Left renal pelvis (tissue), 4 donors: ENCODE results near the gene OR2Y1. TPM values are rescaled to one million over a fixed set of nuclear protein-coding genes. Genes with fewer than 3 reads are reported as not detected.
"Not testable (repeated sequence)": the region's sequence is repeated elsewhere in the genome, so short reads cannot be mapped to it uniquely, and the experiment has no call there.

ENCODE experiments used
- DNase-seq, 4 donors: peaks; one replicate each; pipeline ENCODE4 v3.0.0-alpha.2; 2013; ENCODE audit warnings: low read depth in 4 of 4, low spot score in 3 of 4
- polyA plus RNA-seq, 4 donors: library from polyadenylated mRNA; unstranded; fragments of 120-200 nt; gene quantifications; one replicate each; pipeline ENCODE4 v1.2.1, GENCODE V29; 2013; ENCODE audit not compliant: insufficient read length in 4 of 4

The OR2Y1 gene
- polyA plus RNA-seq, 4 donors: not detected

DNA sequence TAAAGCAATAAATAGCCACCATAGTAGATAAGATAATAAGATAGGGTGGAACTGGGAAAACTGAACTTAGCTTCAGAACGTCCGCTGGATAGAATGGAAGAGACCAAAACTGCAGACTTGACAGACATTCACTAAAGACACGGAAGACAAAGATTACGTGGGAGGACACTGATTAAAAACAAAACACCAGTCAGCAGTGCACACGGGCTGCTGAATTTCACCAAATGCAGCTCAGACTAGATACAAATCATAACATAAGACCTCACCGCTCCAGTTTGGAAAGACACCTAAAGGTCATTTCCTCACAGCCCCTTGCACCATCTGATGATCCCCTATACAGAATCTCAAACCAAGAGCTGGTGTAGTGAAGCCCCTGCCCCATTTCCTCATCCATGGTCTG lies 2.9 kb upstream of the OR2Y1 start:
- DNase-seq: no peak

DNA sequence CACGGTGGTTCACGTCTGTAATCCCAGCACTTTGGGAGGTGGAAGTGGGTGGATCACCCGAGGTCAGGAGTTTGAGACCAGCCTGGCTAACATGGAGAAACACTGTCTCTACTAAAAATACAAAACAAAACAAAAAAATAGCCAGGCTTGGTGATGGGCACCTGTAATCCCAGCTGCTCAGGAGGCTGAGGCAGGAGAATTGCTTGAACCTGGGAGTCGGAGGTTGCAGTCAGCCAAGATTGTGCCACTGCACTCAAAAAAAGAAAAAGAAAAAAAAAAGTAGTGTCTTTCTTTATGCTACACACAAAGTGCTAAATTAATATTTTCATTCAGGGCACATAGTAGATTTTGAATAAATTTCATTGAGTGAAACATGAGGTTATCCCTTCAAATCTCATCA lies 1.1 kb upstream of the OR2Y1 start:
- DNase-seq: not testable (repeated sequence)

DNA sequence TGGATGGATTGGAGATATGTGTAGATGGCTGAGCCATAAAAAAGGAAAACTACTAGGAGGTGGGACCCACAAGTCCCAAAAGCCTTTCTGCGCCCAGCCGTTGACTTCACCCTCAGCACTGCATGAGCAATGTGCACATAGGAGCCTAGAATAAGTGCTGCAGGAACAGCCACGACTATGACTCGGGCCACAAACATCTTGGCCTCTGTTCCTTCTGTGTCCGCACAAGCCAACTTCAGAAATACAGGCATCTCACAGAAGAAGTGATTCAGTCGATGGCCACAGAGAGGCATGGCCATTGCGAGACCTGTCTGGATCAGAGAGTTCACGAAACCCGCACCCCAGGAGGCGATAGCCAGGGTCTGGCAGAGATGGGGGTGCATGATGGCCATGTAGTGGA lies 587 bp downstream of the OR2Y1 start:
- DNase-seq: no peak

DNA sequence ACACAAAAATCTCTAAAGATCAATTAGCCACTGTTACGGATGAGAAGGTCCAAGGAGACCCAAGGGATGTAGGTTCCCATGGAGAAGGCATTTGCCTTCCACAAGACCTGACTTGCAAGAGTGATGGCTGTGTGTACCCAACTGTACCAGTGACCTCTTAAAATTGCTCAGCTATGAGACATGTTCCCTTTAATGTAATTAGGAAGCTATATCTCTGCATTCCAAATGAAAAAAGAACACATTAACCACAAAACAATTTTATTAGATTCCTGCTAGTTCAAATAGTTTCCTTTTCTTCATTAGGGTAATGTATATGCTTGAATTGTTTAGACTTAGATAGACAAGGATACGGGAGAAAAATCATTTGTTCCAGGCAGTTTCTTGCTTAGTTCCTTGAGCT lies 3.3 kb downstream of the OR2Y1 start:
- no peak for DNase-seq

DNA sequence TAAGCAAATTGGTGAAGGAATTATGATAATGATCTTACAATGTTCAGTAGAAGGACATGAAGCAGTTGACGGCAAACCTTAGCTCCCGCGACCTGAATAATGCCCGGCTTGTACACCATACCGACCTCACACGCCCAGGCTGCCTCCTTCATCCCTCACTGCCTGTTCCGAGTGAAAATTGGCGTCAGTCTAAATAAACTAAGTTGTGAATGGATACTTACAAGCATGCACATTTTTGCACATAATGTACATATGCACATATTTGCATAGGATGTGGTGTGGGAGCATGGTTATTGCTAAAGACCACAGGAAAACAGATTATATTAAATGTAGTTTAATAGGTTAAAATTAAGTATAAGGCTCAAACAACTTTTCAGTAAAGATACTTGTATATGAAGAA lies 14.9 kb downstream of the OR2Y1 start:
- DNase-seq: no peak

DNA sequence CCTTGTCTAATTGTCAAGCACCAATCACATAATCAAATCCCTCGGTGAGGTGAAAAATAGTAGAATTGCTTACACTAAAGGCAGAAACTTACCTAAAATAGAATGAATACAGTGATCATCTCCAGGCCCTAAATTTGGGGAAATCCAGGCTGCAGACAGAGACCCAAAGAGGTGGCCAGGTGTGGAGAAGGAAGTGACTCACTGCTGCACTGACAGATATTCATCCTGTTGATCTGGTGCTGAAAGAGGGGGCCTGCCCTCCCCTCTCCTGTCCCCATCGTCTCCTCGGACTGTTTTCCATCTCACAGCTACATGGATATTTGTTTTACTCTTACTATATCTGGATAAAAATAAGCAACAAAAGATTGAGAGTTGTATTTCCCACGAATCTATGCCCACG lies 15.9 kb downstream of the OR2Y1 start:
- no peak for DNase-seq

DNA sequence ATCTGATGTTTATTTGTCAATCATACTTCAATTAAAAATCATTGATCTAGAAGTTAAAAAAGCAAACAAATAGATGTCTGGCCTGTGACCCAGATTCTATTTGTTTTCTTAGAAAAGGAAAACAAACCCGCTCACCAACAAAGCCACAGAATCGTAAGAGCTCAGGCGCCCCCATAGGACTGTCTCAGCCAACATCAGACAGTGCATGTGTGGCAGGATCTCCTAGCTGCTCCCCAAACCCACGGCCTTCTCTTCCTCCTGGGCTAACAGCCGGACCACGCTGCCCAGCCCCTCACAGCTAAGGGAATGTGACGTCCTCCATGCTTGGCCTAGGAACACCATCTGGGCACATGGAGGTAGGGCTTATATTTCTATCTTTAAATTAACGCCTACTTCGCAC lies 19.4 kb downstream of the OR2Y1 start:
- DNase-seq: no peak

DNA sequence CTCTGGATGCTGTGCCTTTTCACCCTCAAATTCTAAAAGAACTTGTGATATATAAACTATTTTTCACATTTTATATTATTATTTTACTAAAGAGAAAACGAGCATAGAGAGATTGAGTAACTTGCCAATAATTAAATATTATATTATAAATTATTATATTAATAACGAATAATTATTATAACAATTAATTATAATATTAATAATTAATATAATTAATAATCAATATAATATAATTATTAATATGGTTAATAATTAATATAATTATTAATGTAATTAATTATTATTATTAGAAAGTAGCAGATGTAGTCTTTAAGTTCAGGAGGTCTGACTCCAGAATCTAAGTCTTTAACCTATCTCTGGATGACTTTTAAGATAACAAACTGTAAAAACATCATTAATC lies 20.1 kb downstream of the OR2Y1 start:
- DNase-seq: no peak

DNA sequence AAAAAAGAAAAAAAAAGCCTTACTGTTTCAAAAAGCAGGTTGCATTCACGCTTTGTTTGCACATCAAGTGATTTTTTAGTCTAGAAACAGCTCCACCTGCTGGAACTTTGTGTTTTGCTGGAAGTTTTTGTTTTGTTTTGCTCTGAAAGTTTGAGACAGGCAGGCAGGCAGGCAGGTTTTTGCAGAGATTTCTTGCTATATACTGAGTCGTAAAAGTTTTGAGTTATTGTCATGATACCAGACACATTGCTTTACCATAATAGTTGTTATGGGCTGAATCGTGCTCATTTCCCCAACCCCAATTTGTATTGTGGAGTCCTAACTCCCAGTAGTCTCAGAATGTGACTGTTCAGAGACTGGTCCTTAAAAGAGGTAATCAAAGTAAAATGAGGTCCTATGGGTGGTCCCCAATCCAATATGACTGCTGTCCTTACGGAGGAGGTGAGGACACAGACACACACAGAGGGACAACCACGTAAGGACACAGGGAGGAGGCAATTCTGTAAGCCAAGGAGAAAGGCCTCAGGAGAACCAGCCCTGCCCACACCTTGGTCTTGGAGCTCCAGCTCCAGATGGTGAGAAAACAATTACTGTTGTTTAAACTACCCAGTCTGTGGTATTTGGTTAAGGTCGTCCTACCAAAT lies 20.9 kb downstream of the OR2Y1 start:
- DNase-seq: peak; percentile 14 to 26 (median 22)

DNA sequence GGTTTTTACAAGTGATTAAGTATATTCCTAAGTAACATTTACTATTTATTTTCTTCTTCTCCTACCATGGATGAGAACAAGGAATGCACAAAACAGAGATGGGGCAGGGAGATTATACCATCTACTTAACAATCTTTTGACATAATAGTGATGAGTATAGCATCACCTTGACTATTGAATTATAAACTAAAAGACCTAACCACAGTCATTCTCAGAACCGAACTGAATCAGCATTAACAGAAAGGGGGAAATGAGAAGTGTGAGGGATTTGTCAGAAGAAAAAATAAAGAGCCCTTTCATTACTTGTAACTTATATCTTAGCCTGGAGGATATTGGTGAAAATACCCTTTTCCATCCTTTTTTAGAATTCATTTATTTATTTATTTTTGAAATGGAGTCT lies 21.9 kb downstream of the OR2Y1 start:
- DNase-seq: no peak

DNA sequence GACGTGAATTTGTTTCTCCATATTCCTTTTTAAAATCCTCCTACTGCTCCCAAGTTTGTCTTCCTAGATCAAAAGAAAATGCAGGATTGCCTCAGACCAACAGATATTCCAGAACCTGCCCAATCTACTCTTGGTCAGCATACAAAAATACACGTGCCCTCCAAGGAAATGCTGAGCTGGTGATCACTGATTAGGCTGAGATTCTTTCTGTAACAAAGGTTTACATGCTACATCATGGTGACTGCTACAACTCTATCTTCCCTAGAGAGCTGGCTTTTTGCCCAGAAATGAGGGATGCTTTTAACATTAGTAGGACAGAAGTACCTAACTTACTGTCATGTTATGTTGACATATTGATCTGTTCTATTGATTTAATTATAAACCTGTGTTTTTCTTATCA lies 35.5 kb downstream of the OR2Y1 start:
- DNase-seq: no peak

DNA sequence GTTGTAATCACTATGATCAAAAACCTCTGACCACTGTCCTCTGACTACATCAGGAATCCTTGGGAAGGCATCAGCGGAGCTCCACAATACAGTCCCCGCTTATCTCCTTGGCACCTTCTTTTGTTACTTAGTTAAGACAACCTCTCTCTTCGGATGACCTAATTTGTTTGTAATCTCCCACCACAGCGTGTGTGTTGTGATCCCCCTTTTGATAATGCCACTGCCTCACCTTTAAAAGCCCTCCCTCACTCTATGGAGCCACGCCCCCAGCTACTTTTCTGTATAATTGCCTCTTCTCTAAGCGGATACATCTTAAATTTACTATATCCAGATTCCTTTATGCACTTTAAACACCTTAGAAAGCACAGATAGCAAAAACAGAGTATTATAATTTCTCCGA lies 35.9 kb downstream of the OR2Y1 start:
- DNase-seq: no peak

DNA sequence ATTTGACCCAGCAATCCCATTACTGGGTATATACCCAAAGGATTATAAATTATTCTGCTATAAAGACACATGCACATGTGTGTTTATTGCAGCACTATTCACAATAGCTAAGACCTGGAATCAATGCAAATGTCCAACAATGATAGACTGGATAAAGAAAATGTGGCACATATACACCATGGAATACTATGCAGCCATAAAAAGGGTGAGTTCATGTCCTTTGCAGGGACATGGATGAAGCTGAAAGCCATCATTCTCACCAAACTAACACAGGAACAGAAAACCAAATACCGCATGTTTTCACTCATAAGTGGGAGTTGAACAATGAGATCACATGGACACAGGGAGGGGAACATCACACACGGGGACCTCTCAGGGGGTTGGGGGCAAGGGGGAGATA lies 36.5 kb downstream of the OR2Y1 start:
- DNase-seq: not testable (repeated sequence)

DNA sequence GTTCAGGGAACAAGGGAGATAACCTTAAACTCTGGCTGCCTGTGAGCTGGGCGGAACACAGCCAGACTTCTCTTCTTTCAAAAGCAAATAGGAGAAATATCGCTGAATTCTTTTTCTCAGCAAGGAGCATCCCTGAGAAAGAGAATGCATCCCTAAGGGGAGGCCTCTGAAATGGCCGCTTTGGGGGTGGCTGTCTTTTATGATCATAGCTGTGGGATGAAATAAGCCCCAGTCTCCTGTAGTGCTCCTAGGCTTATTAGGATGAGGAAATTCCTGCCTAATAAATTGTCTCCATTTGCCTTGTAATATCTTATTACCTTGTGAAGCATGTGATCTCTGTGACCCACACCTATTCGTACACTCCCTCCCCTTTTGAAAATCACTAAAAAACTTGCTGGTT lies 39.4 kb downstream of the OR2Y1 start:
- not testable (repeated sequence) for DNase-seq

DNA sequence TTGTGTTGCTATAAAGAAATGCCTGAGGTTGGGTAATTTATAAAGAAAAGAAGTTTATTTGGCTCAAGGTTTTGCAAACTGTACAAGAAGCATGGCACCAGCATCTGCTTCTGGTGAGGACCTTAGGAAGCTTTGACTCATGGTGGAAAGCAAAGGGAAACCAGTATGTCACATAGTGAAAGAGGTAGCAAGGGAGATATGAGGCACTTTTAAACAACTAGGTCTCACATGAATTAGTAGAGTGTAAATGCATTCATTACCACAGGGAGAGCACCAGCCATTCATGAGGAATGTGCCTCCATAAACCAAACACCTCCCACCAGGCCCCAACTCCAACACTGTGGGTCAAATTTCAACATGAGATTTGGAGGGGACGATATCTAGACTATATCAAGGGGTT lies 40.8 kb downstream of the OR2Y1 start:
- no peak for DNase-seq

DNA sequence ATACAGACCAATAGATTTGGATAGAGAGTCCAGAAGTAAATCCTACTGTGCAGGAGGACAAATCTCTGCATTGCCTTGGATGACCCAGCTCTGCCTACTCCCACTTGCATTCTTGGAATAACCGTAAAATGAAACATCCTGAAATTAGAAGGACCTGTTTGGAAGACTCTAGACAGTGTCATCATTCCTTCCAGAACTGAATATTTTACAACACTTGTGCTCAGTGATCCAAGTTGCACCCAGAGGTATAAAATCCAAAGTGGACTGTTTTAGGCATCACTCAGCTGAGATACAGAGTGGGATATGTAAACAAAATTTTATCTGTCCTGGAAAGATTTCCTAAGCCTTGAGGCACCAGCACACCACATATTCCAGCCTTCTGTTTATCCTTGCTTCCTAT lies 43.7 kb downstream of the OR2Y1 start:
- DNase-seq: no peak

DNA sequence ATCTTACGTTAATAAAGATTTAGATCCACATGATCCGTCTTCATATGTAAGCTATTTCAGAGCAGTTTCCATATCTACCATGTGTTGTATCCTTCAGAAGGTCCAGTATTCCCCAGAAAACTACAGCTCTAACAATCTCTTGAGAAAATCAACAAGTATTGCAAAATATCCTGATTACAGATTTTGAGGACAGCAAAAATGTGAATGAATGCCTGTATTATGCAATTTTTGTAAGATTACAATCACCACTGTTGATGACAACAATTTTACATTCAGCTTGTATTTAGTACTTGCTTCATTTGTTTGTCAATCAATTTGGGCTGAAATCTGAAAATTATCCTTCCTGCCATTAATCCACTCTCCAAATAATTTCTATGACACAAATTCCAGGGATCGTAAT lies 47.4 kb downstream of the OR2Y1 start:
- DNase-seq: no peak

DNA sequence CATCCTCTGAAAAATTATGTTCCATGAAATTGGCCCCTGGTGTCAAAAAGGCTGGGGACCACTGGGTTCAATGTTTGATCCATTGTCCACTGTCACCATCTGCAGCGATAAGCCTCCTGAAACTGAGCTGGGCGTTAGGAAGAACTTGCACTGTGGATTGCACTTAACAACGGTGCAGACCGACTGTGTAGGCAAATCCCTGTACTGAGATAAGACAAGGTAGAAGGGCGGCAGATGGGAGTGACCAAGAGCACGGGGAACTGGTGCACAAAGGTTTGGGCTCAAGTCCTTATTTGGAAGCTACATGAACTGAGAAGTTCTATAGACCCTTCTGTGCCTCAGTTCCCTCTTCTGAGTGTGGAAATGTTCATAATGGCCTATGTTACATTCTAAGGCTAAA lies 48.8 kb downstream of the OR2Y1 start:
- DNase-seq: no peak

DNA sequence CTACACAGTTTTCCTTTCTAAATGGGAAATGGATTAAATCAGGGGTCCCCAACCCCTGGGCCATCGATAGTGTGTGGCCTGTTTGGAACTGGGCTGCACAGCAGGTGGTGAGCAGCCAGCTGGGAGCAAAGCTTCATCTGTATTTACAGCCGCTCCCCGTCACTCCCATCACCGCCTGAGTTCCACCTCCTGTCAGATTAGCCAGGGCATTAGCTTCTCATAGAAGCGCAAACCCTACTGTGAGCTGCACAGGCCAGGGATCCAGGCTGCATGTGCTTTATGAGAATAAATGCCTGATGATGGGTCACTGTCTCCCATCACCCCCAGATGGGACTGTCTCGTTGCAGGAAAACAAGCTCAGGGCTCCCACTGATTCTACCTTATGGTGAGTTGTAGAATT lies 49.3 kb downstream of the OR2Y1 start:
- DNase-seq: no peak

DNA sequence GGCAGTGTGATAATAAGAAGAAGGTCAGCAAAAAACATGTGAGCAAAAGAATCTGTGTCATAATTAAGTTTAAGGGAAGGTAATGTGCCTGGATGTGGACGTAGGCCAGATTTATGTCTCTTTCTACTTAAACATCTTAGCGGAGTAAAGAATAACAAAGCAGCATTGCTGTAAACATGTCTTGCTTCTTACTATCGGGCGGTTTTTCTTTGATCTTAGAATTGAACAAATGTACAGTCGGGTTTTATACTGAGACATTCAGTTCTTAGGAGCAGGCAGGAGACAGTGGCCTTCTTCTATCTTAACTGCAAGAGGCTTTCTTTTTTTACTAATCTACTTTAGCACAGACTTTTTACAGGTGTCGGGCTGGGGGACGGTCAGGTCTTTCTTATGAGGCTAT lies 50.1 kb downstream of the OR2Y1 start:
- no peak for DNase-seq
